ENCODE results near the gene FAM163A.

FAM163A gene

DNA sequence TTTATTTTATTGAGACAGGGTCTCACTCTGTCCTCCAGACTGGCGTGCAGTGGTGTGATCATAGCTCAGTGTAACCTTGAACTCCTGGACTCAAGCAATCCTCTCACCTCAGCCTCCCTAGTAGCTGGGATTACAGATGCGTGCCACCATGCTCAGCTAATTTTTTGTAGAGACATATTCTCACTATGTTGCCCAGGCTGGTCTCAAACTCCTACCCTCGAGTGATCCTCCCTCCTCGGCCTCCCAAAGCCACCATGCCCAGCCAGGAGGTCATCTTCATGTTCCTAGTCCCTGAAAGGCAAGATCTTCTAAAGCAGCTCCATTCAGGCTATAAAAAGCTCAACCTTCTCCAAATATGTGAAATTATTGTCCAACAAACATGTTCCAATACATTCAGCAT, 80.6 kb downstream of the FAM163A start:
- TF ChIP-seq, protein P1, sequence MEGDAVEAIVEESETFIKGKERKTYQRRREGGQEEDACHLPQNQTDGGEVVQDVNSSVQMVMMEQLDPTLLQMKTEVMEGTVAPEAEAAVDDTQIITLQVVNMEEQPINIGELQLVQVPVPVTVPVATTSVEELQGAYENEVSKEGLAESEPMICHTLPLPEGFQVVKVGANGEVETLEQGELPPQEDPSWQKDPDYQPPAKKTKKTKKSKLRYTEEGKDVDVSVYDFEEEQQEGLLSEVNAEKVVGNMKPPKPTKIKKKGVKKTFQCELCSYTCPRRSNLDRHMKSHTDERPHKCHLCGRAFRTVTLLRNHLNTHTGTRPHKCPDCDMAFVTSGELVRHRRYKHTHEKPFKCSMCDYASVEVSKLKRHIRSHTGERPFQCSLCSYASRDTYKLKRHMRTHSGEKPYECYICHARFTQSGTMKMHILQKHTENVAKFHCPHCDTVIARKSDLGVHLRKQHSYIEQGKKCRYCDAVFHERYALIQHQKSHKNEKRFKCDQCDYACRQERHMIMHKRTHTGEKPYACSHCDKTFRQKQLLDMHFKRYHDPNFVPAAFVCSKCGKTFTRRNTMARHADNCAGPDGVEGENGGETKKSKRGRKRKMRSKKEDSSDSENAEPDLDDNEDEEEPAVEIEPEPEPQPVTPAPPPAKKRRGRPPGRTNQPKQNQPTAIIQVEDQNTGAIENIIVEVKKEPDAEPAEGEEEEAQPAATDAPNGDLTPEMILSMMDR (conservative IDR thresholded peaks at IDR 0.05; ENCODE audit: control insufficient read depth, insufficient read depth, low read depth, low read length): no peak
- no peak overlapping the region for H3K4me3 ChIP-seq (ENCODE audit: control insufficient read depth, low read depth, low read length)
- no peak for DNase-seq (ENCODE audit: low read depth)

DNA sequence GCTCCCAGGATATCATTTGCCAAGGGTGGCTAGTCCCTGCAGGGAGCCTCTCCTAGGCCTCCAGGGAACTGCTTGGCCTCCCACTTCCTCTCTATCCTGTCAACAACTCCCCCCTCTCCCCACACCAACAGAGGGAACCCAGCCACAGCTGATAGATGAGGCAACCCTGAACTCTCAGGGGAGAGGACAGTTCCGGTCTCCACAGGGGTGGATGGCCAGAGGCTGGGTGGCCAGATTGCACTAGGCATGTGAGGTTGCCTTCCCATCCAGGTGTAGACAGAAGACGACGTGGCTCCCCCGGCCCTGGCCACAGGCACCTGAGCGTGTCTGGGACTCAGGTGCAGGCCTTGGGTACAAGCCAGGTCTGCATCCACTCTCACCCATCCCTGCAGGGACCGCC, 81.2 kb downstream of the FAM163A start:
- TF ChIP-seq, protein P1 (conservative IDR thresholded peaks at IDR 0.05; ENCODE audit: control insufficient read depth, insufficient read depth, low read depth, low read length): no peak
- no peak overlapping the region for H3K4me3 ChIP-seq (ENCODE audit: control insufficient read depth, low read depth, low read length)
- no peak for DNase-seq (ENCODE audit: low read depth)

DNA sequence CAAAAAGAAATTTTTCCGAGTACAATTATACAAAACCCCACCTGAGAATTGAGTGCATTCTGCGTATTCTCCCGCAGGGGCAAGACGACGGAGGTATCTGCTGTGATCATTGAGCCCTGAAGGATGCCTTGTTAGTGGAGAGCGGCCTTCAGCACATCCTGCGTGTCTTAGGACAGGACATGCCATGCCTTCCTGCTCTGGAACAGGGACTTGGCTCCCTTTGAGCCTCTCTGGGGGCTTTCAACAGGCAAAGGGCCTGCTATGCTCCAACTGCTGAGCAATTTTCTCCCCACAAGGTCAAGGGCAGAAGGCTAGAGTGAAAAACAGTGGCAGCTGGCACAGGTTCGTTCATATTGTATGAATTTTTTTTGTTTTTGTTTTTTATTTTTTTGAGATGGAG, 82.1 kb downstream of the FAM163A start:
- TF ChIP-seq, protein P1 (conservative IDR thresholded peaks at IDR 0.05; ENCODE audit: control insufficient read depth, insufficient read depth, low read depth, low read length): no peak
- no peak for DNase-seq (ENCODE audit: low read depth)
- no peak overlapping the region for H3K4me3 ChIP-seq (ENCODE audit: control insufficient read depth, low read depth, low read length)

DNA sequence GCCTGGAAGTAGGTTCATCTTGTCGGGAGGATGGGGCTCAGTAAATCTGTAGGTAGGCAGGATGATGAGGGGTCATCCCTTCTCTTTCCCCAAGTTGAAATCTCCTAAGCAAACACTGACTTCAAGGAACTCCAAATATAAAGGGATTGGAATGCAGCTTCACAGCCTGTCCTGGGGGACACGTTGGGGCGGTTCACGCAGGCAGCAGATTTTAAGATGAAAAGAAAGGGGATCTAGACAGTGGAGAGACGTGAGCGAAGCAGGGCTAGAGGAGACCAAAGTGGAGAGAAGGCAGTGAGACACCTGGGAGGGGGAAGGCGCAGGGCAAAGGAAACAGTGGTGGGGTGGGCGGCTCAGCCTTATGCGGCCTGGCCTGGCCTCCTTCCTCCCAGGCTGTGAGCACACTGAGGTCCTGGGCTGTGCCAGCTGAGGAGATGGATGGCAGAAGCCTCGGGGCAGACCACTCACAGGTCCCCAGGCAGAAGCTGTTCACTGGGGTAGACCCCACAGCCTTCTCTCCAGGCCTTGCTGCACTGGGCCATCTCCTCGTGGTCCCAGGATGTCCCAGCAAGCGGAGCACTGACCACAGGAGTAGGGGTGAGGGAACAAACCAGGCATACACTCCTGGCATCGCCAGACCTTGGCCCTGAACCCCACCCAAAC, 82.8 kb downstream of the FAM163A start:
- DNase-seq (ENCODE audit: low read depth): no peak
- H3K4me3 ChIP-seq (ENCODE audit: control insufficient read depth, low read depth, low read length): no peak overlapping the region
- TF ChIP-seq, protein P1 (conservative IDR thresholded peaks at IDR 0.05; ENCODE audit: control insufficient read depth, insufficient read depth, low read depth, low read length): no peak

DNA sequence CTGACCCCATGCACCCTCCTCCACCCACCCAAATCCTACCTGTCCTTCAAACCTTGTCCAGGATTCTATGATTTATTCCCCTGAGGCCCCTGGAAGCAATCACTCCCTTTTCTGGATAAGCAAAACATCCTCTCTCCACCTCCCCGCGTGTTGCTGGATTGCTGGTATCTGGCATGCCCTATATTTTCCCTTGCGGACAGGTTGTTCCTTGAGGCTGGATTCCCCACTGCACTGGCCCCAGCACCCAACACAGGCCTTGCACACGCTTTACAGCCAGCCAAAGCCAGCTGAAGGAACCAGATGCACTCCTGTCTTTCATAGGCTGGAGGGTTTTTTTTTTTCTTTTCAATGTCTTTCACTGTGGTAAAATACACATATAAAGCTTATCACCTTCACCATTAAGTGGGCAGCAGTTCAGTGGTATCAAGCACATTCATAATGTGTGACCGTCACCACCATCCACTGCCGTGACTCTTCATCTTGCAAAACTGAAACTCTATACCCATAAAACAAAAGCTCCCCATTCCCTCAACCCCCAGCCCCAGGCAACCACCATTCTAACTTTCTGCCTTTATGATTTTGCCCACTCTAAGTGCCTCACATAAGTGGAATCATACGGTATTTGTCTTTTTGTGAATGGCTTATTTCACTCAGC, 83.7 kb downstream of the FAM163A start:
- TF ChIP-seq, protein P1 (conservative IDR thresholded peaks at IDR 0.05; ENCODE audit: control insufficient read depth, insufficient read depth, low read depth, low read length): no peak
- DNase-seq (ENCODE audit: low read depth): no peak
- no peak overlapping the region for H3K4me3 ChIP-seq (ENCODE audit: control insufficient read depth, low read depth, low read length)

DNA sequence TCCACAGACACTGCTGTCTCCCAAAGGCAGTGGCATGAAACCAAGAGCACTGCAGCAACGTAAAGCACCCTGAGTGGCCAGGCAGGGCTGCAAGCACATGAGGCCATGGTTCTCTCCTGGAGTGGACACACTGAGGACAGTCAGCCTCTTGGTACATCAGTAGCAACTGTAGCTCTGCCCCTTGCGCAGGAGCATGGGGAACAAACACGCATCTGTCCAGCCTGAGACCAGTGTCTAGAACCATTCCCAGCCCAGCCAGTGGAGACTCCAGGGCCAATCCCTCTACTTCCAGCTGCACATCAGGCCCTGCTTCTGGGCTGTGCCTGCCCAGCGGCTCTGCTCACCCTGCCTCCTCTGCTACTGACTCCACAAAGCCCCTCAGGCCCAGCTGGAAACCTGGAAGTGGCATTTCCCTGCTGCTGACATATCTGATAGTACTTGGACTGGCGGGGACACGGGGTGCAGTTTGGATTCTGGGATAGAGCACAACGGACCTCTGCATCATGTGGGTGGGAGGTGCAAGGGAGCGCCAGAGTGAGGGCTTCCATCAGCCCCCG, 85.5 kb downstream of the FAM163A start:
- no peak overlapping the region for H3K4me3 ChIP-seq (ENCODE audit: control insufficient read depth, low read depth, low read length)
- TF ChIP-seq, protein P1 (conservative IDR thresholded peaks at IDR 0.05; ENCODE audit: control insufficient read depth, insufficient read depth, low read depth, low read length): no peak

More for the DNA sequence above, 85.5 kb downstream of the FAM163A start:
- DNase-seq (ENCODE audit: low read depth): no peak
